Fibroblast of villous mesenchyme (primary cell): ENCODE data around the gene GALNTL6. TPM values are rescaled to one million over a fixed set of nuclear protein-coding genes. Genes with fewer than 3 reads are reported as not detected.
"Not testable (repeated sequence)": the region's sequence is repeated elsewhere in the genome, so short reads cannot be mapped to it uniquely, and the experiment has no call there.

Experiments
- DNase-seq: peaks from one replicate; pipeline ENCODE4 v3.0.0-alpha.2; 2010; ENCODE audit warnings: low read depth
- H3K4me3 ChIP-seq: 2 replicates; pipeline ENCODE4 v1.5.1; 2011; ENCODE audit warnings: low read depth, mild to moderate bottlenecking, low read length
- CTCF ChIP-seq: IDR thresholded peaks from 2 replicates; pipeline ENCODE4 v1.5.1; 2012; ENCODE audit warnings: low read depth, mild to moderate bottlenecking, low read length; ENCODE audit not compliant: insufficient read depth
- total RNA-seq: library from RNA; depleted of rRNA; stranded (reverse); fragments of >200 nt; gene quantifications from 2 replicates; pipeline ENCODE4 v1.2.3, GENCODE V29; 2012

Gene GALNTL6
- total RNA-seq, 1 donor, result not detected

- TF ChIP-seq CTCF, result no peak
- H3K4me3 ChIP-seq, result no peak overlapping the region
- no peak for DNase-seq
These were observed 914.4 kb downstream of the GALNTL6 start for GRCh38 chr4:172727631-172728030.

DNA sequence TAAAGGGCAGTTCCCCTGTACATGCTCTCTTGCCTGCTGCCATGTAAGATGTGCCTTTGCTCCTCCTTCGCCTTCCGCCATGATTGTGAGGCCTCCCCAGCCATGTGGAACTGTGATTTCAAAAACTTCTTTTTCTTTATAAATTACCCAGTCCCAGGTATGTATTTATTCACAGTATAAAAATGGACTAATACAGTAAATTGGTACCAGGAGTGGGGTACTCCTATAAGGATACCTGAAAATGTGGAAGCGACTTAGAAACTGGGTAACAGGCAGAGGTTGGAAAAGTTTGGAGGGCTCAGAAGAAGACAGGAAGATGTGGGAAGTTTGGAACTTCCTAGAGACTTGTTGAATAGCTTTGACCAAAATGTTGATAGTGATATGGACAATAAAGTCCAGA, 920.4 kb downstream of the GALNTL6 start:
- not testable (repeated sequence) for DNase-seq, H3K4me3 ChIP-seq

DNA sequence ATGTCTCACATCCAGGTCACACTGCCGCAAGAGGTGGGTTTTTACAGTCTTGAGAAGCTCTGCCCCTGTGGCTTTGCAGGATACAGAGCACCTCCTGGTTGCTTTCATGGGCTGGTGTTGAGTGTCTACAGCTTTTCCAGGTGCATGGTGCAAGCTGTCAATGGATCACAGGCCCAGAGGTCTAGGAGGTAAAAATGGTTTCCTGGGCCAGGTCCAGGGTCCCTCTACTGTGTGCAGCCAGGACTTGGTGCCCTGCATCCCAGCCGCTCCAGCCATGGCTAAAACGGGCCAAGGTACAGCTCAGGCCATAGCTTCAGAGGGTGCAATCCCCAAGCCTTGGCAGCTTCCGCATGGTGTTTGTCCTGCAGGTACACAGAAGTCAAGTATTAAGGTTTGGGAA, 921.4 kb downstream of the GALNTL6 start:
- TF ChIP-seq CTCF, result no peak
- DNase-seq, result no peak
- no peak overlapping the region for H3K4me3 ChIP-seq

DNA sequence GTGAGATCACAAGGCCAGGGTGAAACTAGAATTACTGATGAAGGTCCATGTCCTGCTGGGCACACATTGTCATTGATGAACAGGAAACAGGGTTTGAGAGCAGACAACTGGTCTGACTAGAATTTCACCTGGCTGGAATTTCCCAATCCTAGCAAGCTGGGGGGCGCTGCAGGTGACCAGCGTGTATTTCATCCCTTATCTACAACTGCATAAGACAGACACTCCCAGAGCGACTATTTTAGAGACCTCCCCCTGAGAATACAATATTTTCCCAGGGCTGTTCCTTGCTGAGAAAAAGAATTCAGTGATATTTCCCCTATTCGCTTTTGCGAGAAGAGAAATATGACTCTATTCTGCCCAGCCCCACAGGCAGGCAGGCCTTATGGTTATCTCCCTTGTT, 922.8 kb downstream of the GALNTL6 start:
- no peak for TF ChIP-seq CTCF
- H3K4me3 ChIP-seq, result no peak overlapping the region
- DNase-seq, result no peak

DNA sequence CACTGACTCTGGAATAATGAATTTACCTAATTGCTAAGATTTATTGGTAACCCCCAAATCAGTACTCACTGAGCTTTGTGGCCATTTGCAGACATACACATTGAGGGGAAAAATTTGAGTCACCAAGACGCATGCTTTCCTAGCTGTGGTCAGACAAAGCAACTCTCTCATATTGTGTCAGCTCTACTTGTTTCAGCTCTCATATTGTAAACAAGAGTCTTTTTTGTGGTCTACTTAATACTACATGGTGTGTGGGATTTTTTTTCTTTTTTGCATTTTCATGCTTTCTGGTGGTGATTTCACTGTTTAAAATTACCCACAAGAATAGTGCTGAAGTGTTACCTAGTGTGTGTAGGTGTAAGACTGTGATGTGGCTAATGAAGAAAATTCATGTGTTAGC, 927.2 kb downstream of the GALNTL6 start:
- TF ChIP-seq CTCF, result no peak
- DNase-seq, result no peak
- H3K4me3 ChIP-seq, result no peak overlapping the region

- no peak for TF ChIP-seq CTCF
- DNase-seq, result no peak
- H3K4me3 ChIP-seq, result no peak overlapping the region
These were observed 937.7 kb downstream of the GALNTL6 start for GRCh38 chr4:172750910-172751309.

- TF ChIP-seq CTCF, result no peak
- no peak overlapping the region for H3K4me3 ChIP-seq
- no peak for DNase-seq
These were observed 938.3 kb downstream of the GALNTL6 start for GRCh38 chr4:172751550-172751949.
